IMR-90 (cell line): Measurements from ENCODE around the gene TEX14.

Experiments used
- BHLHE40 ChIP-seq: fragments of 150-350 bp; IDR thresholded peaks from 2 replicates; pipeline ENCODE4 v1.6.1; 2016; ENCODE audit warnings: mild to moderate bottlenecking, low read depth, low read length
- FOS ChIP-seq: fragments of 150-350 bp; IDR thresholded peaks from 2 replicates; pipeline ENCODE4 v1.6.1; 2016; ENCODE audit warnings: low read depth, low read length
- MAZ ChIP-seq: IDR thresholded peaks from 2 replicates; pipeline ENCODE4 v1.6.1; 2012; ENCODE audit warnings: low read depth, mild to moderate bottlenecking, low read length, improper control_type of control experiment, moderate library complexity, borderline replicate concordance
- MXI1 ChIP-seq: IDR thresholded peaks from 2 replicates; pipeline ENCODE4 v1.6.1; 2012; ENCODE audit warnings: low read depth, mild to moderate bottlenecking, low read length, moderate library complexity, borderline replicate concordance
- POLR2A ChIP-seq: IDR thresholded peaks from 2 replicates; pipeline ENCODE4 v1.6.1; 2012; ENCODE audit warnings: mild to moderate bottlenecking, low read depth, low read length
- RAD21 ChIP-seq: IDR thresholded peaks from 2 replicates; pipeline ENCODE4 v1.6.1; 2012; ENCODE audit warnings: low read length, improper control_type of control experiment
- RCOR1 ChIP-seq: IDR thresholded peaks from 2 replicates; pipeline ENCODE4 v1.6.1; 2012; ENCODE audit warnings: mild to moderate bottlenecking, low read length, improper control_type of control experiment; ENCODE audit not compliant: insufficient replicate concordance
- SMC3 ChIP-seq: fragments of 150-350 bp; IDR thresholded peaks from 2 replicates; pipeline ENCODE4 v1.6.1; 2016; ENCODE audit warnings: low read depth, mild to moderate bottlenecking, antibody characterized with exemption, low read length, moderate library complexity
- TF ChIP-seq, protein P1 (sequence below): conservative IDR thresholded peaks from 2 replicates; pipeline ENCODE4 v1.5.1; 2012; ENCODE audit warnings: mild to moderate bottlenecking, low read depth, low read length, improper control_type of control experiment

DNA sequence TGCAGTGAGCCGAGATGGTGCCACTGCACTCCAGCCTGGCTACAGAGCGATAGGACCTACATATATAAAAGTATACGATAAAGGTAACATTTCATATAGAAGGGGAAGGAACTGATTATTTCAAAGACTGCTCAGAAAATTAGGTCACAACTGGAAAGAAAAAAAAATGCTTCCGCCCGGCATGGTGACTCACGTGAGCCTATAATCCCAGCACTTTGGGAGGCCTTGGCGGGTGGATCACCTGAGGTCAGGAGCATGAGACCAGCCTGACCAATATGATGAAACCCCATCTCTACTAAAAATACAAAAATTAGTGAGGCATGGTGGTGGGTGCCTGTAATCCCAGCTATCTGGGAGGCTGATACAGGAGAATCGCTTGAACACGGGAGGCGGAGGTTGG, 7.8 kb downstream of the TEX14 start:
- TF ChIP-seq, protein P1, sequence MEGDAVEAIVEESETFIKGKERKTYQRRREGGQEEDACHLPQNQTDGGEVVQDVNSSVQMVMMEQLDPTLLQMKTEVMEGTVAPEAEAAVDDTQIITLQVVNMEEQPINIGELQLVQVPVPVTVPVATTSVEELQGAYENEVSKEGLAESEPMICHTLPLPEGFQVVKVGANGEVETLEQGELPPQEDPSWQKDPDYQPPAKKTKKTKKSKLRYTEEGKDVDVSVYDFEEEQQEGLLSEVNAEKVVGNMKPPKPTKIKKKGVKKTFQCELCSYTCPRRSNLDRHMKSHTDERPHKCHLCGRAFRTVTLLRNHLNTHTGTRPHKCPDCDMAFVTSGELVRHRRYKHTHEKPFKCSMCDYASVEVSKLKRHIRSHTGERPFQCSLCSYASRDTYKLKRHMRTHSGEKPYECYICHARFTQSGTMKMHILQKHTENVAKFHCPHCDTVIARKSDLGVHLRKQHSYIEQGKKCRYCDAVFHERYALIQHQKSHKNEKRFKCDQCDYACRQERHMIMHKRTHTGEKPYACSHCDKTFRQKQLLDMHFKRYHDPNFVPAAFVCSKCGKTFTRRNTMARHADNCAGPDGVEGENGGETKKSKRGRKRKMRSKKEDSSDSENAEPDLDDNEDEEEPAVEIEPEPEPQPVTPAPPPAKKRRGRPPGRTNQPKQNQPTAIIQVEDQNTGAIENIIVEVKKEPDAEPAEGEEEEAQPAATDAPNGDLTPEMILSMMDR: no peak
- TF ChIP-seq POLR2A (no peak), MAZ (no peak), BHLHE40 (no peak), MXI1 (no peak), RCOR1 (no peak), SMC3 (no peak), RAD21 (no peak), FOS (no peak)
